K562 (cell line): ENCODE data around the gene C5orf47. TPM values are rescaled to one million over a fixed set of nuclear protein-coding genes. Genes with fewer than 3 reads are reported as not detected.

Experiments used
- ATAC-seq: fragments of 200-7000 bp; cut with Tn5 transposase; 3 replicates; pipeline ENCODE4 v1.9.1; 2020; ENCODE audit warnings: moderate library complexity
- BruUV-seq: library from RNA; stranded (reverse); fragments of 400-500 nt; replicated peaks from 2 replicates; lab custom pipeline; 2021; lab: Mats Ljungman, UMichigan
- CTCF ChIA-PET: fragments of 300-600 bp; formaldehyde crosslinking; extraction: SDS; loops from one replicate; lab custom pipeline; 2021; ENCODE audit warnings: low intra/inter-chr PET ratio; lab: Yijun Ruan, JAX
- POLR2A ChIA-PET: fragments of 300-600, 350-650 bp; sonication (Branson Sonifier 250); formaldehyde crosslinking; extraction: SDS; loops from one replicate; lab custom pipeline; 2021; ENCODE audit warnings: antibody characterized with exemption, inconsistent platforms; lab: Yijun Ruan, JAX
- DNase-seq, 4 experiments: peaks; one replicate each; pipeline versions ENCODE4 v3.0.0 to v3.0.0-alpha.2; 2011 to 2018; ENCODE audit warnings: low spot score in 3 of 4, mixed read lengths in 3 of 4; ENCODE audit errors: extremely low read depth in 1 of 4
- FAIRE-seq: peaks from 2 replicates; lab custom pipeline; 2011; peaks lifted over from hg19 to GRCh38; lab: Jason Lieb, UNC
- H2AFZ ChIP-seq: 2 replicates; pipeline ENCODE4 v1.6.0; 2011; ENCODE audit warnings: low read depth, low read length, control low read depth, inconsistent platforms
- H3K27ac ChIP-seq: fragments of 200-600 bp; 3 replicates; pipeline ENCODE4 v1.8.0; 2011; ENCODE audit warnings: low read depth, mild to moderate bottlenecking, control low read depth, inconsistent platforms, low read length, moderate library complexity, mixed read lengths; ENCODE audit errors: extremely low read depth
- H3K27me3 ChIP-seq, 2 experiments: fragments of 300-600 bp in 1 of 2; 2 replicates in 1 of 2; 3 replicates in 1 of 2; pipeline versions ENCODE4 v1.6.0 to v1.8.0; 2011; ENCODE audit warnings: inconsistent platforms in 2 of 2, low read length in 2 of 2, mild to moderate bottlenecking in 1 of 2, mixed read lengths in 1 of 2, moderate library complexity in 1 of 2; ENCODE audit not compliant: control insufficient read depth in 2 of 2, insufficient read depth in 2 of 2
- H3K36me3 ChIP-seq: fragments of 300-600 bp; 3 replicates; pipeline ENCODE4 v1.8.0; 2011; ENCODE audit warnings: mild to moderate bottlenecking, low read length, inconsistent platforms; ENCODE audit not compliant: control insufficient read depth, insufficient read depth
- H3K4me1 ChIP-seq, 2 experiments: fragments of 200-600 bp in 1 of 2; replicated peaks in 1 of 2; 2 replicates in 1 of 2; 3 replicates in 1 of 2; pipeline versions ENCODE4 v1.5.1 to v1.8.0; 2011; ENCODE audit warnings: inconsistent platforms in 2 of 2, low read length in 2 of 2, mild to moderate bottlenecking in 1 of 2, mixed read lengths in 1 of 2, moderate library complexity in 1 of 2; ENCODE audit not compliant: control insufficient read depth in 2 of 2, insufficient read depth in 2 of 2
- H3K4me2 ChIP-seq: 2 replicates; pipeline ENCODE4 v1.6.1; 2011; ENCODE audit warnings: low read length, control low read depth, inconsistent platforms, mixed read lengths; ENCODE audit not compliant: insufficient read depth
- H3K4me3 ChIP-seq: fragments of 200-600 bp; sonication (generic), shearing (Covaris generic); 2 replicates; pipeline ENCODE4 v1.5.1; 2016; ENCODE audit warnings: control low read depth, inconsistent platforms
- H3K79me2 ChIP-seq: fragments of 200-600 bp; 3 replicates; pipeline ENCODE4 v1.8.0; 2011; ENCODE audit warnings: low read length, inconsistent platforms; ENCODE audit not compliant: control insufficient read depth, insufficient read depth
- H3K9ac ChIP-seq, 2 experiments: 2 replicates each; pipeline versions ENCODE4 v1.6.0 to v1.6.1; 2011; ENCODE audit warnings: low read depth in 2 of 2, low read length in 2 of 2, control low read depth in 1 of 2, inconsistent platforms in 1 of 2, mild to moderate bottlenecking in 1 of 2, mixed read lengths in 1 of 2; ENCODE audit not compliant: insufficient read depth in 1 of 2
- H3K9me1 ChIP-seq: one replicate; pipeline ENCODE4 v1.6.0; 2011; ENCODE audit warnings: inconsistent platforms, mild to moderate bottlenecking, low read length, moderate library complexity; ENCODE audit not compliant: control insufficient read depth, insufficient read depth
- H3K9me3 ChIP-seq: replicated peaks from 2 replicates; pipeline ENCODE4 v1.5.1; 2011; ENCODE audit warnings: low read depth, low read length, inconsistent platforms; ENCODE audit not compliant: control insufficient read depth, insufficient read depth
- H4K20me1 ChIP-seq: replicated peaks from 2 replicates; pipeline ENCODE4 v1.6.1; 2011; ENCODE audit warnings: low read length, inconsistent platforms, mixed read lengths; ENCODE audit not compliant: control insufficient read depth, insufficient read depth
- ARNT ChIP-seq, 2 experiments: fragments of 450-650 bp; IDR thresholded peaks; 2 replicates each; pipeline ENCODE4 v1.6.1; 2016; ENCODE audit warnings: mild to moderate bottlenecking in 1 of 2
- BCOR ChIP-seq: fragments of 450-650 bp; IDR thresholded peaks from 2 replicates; pipeline ENCODE4 v1.6.1; 2016
- CEBPB ChIP-seq: fragments of 450-650 bp; IDR thresholded peaks from 2 replicates; pipeline ENCODE4 v1.6.1; 2016; ENCODE audit warnings: missing genetic modification characterization, missing compliant biosample characterization
- CXXC5 ChIP-seq: fragments of 250-450 bp; sonication (Bioruptor Pico); IDR thresholded peaks from 2 replicates; pipeline ENCODE4 v1.8.0; 2022; ENCODE audit warnings: inconsistent platforms, mild to moderate bottlenecking, moderate library complexity
- DPF2 ChIP-seq: fragments of 450-650 bp; IDR thresholded peaks from 2 replicates; pipeline ENCODE4 v1.6.1; 2016
- GABPB1 ChIP-seq: sonication (generic); formaldehyde crosslinking; IDR thresholded peaks from 2 replicates; pipeline ENCODE4 v1.8.0; 2022; ENCODE audit warnings: mild to moderate bottlenecking, missing genetic modification reagents
- ILK ChIP-seq: fragments of 450-650 bp; IDR thresholded peaks from 2 replicates; pipeline ENCODE4 v1.6.1; 2016; ENCODE audit warnings: missing genetic modification characterization, low read depth, mild to moderate bottlenecking, missing compliant biosample characterization, moderate library complexity, borderline replicate concordance
- JUND ChIP-seq, 2 experiments: IDR thresholded peaks; 2 replicates in 1 of 2; 3 replicates in 1 of 2; pipeline ENCODE4 v1.6.1; 2011; ENCODE audit warnings: borderline replicate concordance in 2 of 2, low read depth in 2 of 2, low read length in 2 of 2, improper control_type of control experiment in 1 of 2, missing biosample characterization in 1 of 2, missing genetic modification characterization in 1 of 2, missing genetic modification reagents in 1 of 2
- MEIS2 ChIP-seq: fragments of 450-650 bp; IDR thresholded peaks from 2 replicates; pipeline ENCODE4 v1.6.1; 2014; ENCODE audit warnings: mild to moderate bottlenecking; ENCODE audit not compliant: partially characterized antibody
- MYC ChIP-seq, 2 experiments: fragments of 250-450 bp in 1 of 2; sonication (Bioruptor Pico) in 1 of 2; IDR thresholded peaks; 2 replicates each; pipeline versions ENCODE4 v1.5.1 to v1.6.1; 2012 to 2021; ENCODE audit warnings: low read depth in 2 of 2, borderline replicate concordance in 1 of 2, improper control_type of control experiment in 1 of 2, low read length in 1 of 2, mild to moderate bottlenecking in 1 of 2, moderate library complexity in 1 of 2
- NCOA1 ChIP-seq: fragments of 450-650 bp; IDR thresholded peaks from 2 replicates; pipeline ENCODE4 v1.6.1; 2016; ENCODE audit warnings: low read depth
- PCBP2 ChIP-seq: fragments of 200-400 bp; formaldehyde crosslinking; IDR thresholded peaks from 2 replicates; pipeline ENCODE4 v1.6.1; 2018; ENCODE audit warnings: low read length, low read depth, mild to moderate bottlenecking, moderate library complexity; ENCODE audit not compliant: poor library complexity, severe bottlenecking
- SAP30 ChIP-seq: fragments of 200-600 bp; sonication (generic); IDR thresholded peaks from 2 replicates; pipeline ENCODE4 v1.6.1; 2012; ENCODE audit warnings: borderline replicate concordance, low read depth, mild to moderate bottlenecking, moderate library complexity, low read length, control low read depth, inconsistent platforms; ENCODE audit not compliant: insufficient read depth, poor library complexity, severe bottlenecking
- SMC3 ChIP-seq: conservative IDR thresholded peaks from 2 replicates; pipeline ENCODE4 v1.6.1; 2011; ENCODE audit warnings: low read depth, low read length, improper control_type of control experiment; ENCODE audit not compliant: insufficient read depth
- ZNF384 ChIP-seq: IDR thresholded peaks from 2 replicates; pipeline ENCODE4 v1.6.1; 2012; ENCODE audit warnings: low read depth, low read length, improper control_type of control experiment
- WGBS: fragments of 100-300 bp; shearing (Covaris generic); methylation state at CpG from one replicate; pipeline ENCODE4 v1.1.6; 2016; ENCODE audit warnings: low coverage, mixed read lengths; ENCODE audit not compliant: insufficient coverage; ENCODE audit errors: missing lambda C conversion rate; 5-methylcytosine and 5-hydroxymethylcytosine counted together
- in situ Hi-C: fragments of 300-500 bp; cut with MboI; formaldehyde crosslinking; loops from 4 replicates; pipeline ENCODE4 v1.15.0; 2018; ENCODE audit warnings: inconsistent platforms, mixed read lengths
- intact Hi-C: fragments of 100-400 bp; cut with micrococcal nuclease; formaldehyde crosslinking; loops from 2 replicates; pipeline ENCODE4 v1.14.2; 2022
- polyA plus RNA-seq, 8 experiments: library from polyadenylated mRNA; depleted of rRNA in 4 of 8; stranded (reverse) in 5 of 8; unstranded in 3 of 8; fragments of >200 nt; fragmentation: Nextera tagmentation in 2 of 8; fragmentation: Illumina TruSeq in 1 of 8; extraction: Ambion mirVana in 2 of 8; extraction: Trizol in 1 of 8; gene quantifications; 2 replicates each; pipeline versions ENCODE4 v1.2.1 to v1.2.3, GENCODE V29; 2011 to 2014; ENCODE audit warnings: inconsistent platforms in 1 of 8, missing spikeins in 1 of 8
- total RNA-seq, 7 experiments: library from RNA; depleted of rRNA in 6 of 7; stranded (reverse); fragments of >200 nt in 6 of 7; fragmentation: Illumina TruSeq in 2 of 7; extraction: Trizol in 2 of 7; gene quantifications; 2 replicates each; pipeline versions ENCODE4 v1.2.1 to v1.2.3, GENCODE V29; 2011 to 2021; ENCODE audit warnings: low replicate concordance in 1 of 7
- TF ChIP-seq, protein P1 (sequence below): fragments of 450-650 bp; IDR thresholded peaks from 2 replicates; pipeline ENCODE4 v1.6.1; 2016
- TF ChIP-seq, protein P2 (sequence below): fragments of 450-650 bp; formaldehyde crosslinking; IDR thresholded peaks from 2 replicates; pipeline ENCODE4 v1.4.0; 2022; ENCODE audit warnings: mild to moderate bottlenecking, moderate library complexity
- TF ChIP-seq, protein P3 (sequence below): sonication (generic); formaldehyde crosslinking; IDR thresholded peaks from 2 replicates; pipeline ENCODE4 v1.8.0; 2023; ENCODE audit warnings: mild to moderate bottlenecking, missing genetic modification reagents

The C5orf47 gene
- total and polyA plus RNA-seq, 9 of the 15 experiments (the other 6 are each of a cell fraction or from before 2014, with no cell fraction given) = 0.08 TPM; not detected in 8

DNA sequence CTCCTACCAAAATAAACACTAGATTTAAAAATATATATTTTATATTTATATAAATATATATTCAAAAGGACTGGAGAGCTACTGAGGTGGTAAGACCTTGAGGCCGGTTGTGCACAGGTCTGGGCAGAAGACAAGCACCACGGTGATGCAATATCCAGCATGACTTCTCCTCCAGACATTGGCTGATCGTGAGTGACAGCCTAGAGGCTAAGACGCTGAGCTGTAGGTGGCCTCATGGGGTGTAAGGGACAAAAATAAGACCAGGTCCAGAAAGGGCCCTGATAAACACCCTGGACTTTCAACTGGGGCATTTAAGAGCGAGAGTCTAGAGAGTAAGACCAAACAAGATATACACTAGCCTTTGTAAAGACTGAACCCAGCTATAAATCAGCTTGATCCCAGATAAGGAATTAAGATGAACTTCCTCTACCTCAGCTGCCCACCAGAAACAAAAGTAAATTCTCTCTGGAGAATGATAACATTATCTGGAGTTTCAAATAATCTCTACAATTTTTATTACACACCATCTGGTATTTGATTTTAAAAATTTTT lies 14.2 kb upstream of the C5orf47 start:
- DNase-seq (peak in 2 of 4 experiments; percentile 50 to 54), FAIRE-seq (peak; percentile 52), ATAC-seq (peak; percentile 82)
- Histone ChIP-seq H2AFZ (peak overlapping the region; percentile 57), H3K27ac (no peak overlapping the region), H3K36me3 (no peaks in the 10 kb centered on the region), H3K9me1 (no peaks in the 10 kb centered on the region), H3K9ac (peak overlapping the region in 1 of 2 experiments; percentile 69; a peak in 1 of 4 replicates), H3K79me2 (no peaks in the 10 kb centered on the region), H4K20me1 (no peaks in the 10 kb centered on the region), H3K9me3 (no peaks in the 10 kb centered on the region), H3K27me3 (peaks cover 0 to 3% of the 10 kb centered on the region in 2 experiments; a peak in 2 of 5 replicates), H3K4me1 (peaks cover 20 to 28% of the 10 kb centered on the region in 2 experiments), H3K4me2 (no peak overlapping the region), H3K4me3 (no peak overlapping the region)
- CTCF ChIA-PET = no interaction called here
- no TSS peak for BruUV-seq
- in situ Hi-C loops (no loop called here), intact Hi-C loops (loop anchor here (5.0 kb wide), 1 partner anchor 137 kb away; no protein-coding TSS in a partner anchor)
- 0% methylated on average over 5 of the region's 5 CpGs for WGBS
- POLR2A ChIA-PET = interaction anchor here (0.6 to 1.0 kb wide), 2 partner anchors 33 to 67 kb away, joined by 3 to 4 read pairs; no protein-coding TSS in a partner anchor
- TF ChIP-seq SMC3 = no peak
- no peak for TF ChIP-seq SAP30
- TF ChIP-seq, protein P1, sequence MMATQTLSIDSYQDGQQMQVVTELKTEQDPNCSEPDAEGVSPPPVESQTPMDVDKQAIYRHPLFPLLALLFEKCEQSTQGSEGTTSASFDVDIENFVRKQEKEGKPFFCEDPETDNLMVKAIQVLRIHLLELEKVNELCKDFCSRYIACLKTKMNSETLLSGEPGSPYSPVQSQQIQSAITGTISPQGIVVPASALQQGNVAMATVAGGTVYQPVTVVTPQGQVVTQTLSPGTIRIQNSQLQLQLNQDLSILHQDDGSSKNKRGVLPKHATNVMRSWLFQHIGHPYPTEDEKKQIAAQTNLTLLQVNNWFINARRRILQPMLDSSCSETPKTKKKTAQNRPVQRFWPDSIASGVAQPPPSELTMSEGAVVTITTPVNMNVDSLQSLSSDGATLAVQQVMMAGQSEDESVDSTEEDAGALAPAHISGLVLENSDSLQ = peak; percentile 97
- 0 out of 4 replicates have a peak, but pooled peaks of 1 of the 2 experiments have one; percentile 44 for TF ChIP-seq ARNT (IDR thresholded peaks at IDR 0.05)
- TF ChIP-seq CXXC5 (CRISPR knock-in tag) = 0 out of 2 replicates have a peak, but pooled peaks have one; percentile 20
- peak; percentile 35; the same call in 1 of the 2 replicates for TF ChIP-seq DPF2
- no peak for TF ChIP-seq PCBP2
- TF ChIP-seq MYC (IDR thresholded peaks at IDR 0.05; ENCODE audit: low read depth, low read length) = peak; percentile 52; the same call in 1 of the 2 replicates
- TF ChIP-seq MYC (CRISPR knock-in tag; IDR thresholded peaks at IDR 0.05; ENCODE audit: borderline replicate concordance, low read depth) = no peak
- peak; percentile 67 for TF ChIP-seq JUND (IDR thresholded peaks at IDR 0.05; ENCODE audit: borderline replicate concordance, low read depth, low read length)
- TF ChIP-seq JUND (tag; IDR thresholded peaks at IDR 0.05; ENCODE audit: borderline replicate concordance, low read depth, low read length) = peak; percentile 21; the same call in 1 of the 3 replicates
- TF ChIP-seq BCOR = no peak
- no peak for TF ChIP-seq GABPB1 (CRISPR knock-in tag)
- TF ChIP-seq NCOA1 = no peak
- TF ChIP-seq MEIS2 = peak; percentile 91
- TF ChIP-seq, protein P2, sequence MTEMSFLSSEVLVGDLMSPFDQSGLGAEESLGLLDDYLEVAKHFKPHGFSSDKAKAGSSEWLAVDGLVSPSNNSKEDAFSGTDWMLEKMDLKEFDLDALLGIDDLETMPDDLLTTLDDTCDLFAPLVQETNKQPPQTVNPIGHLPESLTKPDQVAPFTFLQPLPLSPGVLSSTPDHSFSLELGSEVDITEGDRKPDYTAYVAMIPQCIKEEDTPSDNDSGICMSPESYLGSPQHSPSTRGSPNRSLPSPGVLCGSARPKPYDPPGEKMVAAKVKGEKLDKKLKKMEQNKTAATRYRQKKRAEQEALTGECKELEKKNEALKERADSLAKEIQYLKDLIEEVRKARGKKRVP (CRISPR knock-in tag) = 0 out of 2 replicates have a peak, but pooled peaks have one; percentile 52
- no peak for TF ChIP-seq ZNF384
- no peak for TF ChIP-seq ILK (tag)
- TF ChIP-seq CEBPB (tag) = peak; percentile 90
- TF ChIP-seq, protein P3, sequence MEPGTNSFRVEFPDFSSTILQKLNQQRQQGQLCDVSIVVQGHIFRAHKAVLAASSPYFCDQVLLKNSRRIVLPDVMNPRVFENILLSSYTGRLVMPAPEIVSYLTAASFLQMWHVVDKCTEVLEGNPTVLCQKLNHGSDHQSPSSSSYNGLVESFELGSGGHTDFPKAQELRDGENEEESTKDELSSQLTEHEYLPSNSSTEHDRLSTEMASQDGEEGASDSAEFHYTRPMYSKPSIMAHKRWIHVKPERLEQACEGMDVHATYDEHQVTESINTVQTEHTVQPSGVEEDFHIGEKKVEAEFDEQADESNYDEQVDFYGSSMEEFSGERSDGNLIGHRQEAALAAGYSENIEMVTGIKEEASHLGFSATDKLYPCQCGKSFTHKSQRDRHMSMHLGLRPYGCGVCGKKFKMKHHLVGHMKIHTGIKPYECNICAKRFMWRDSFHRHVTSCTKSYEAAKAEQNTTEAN = no peak
